RWPE2 (cell line): ENCODE measurements around the gene OR14A16.

Source experiments
- ATAC-seq: fragments of 200-7000 bp; cut with Tn5 transposase; 3 replicates; pipeline ENCODE4 v1.9.1; 2021; ENCODE audit warnings: low read depth
- DNase-seq: peaks from one replicate; pipeline ENCODE4 v3.0.0-alpha.2; 2020; ENCODE audit warnings: low spot score
- H3K27ac ChIP-seq: fragments of 450-650 bp; 2 replicates; pipeline ENCODE4 v1.5.1; 2017; ENCODE audit warnings: mild to moderate bottlenecking; ENCODE audit not compliant: poor library complexity, severe bottlenecking
- H3K27me3 ChIP-seq: fragments of 250-450 bp; sonication (Bioruptor Pico); 2 replicates; pipeline ENCODE4 v1.5.1; 2021; ENCODE audit warnings: mild to moderate bottlenecking, moderate library complexity; ENCODE audit not compliant: insufficient read depth, poor library complexity, severe bottlenecking
- H3K36me3 ChIP-seq: fragments of 250-450 bp; sonication (Bioruptor Pico); 2 replicates; pipeline ENCODE4 v1.5.1; 2020; ENCODE audit warnings: low read depth, mild to moderate bottlenecking, moderate library complexity
- H3K4me1 ChIP-seq: fragments of 250-450 bp; sonication (Bioruptor Pico); 2 replicates; pipeline ENCODE4 v1.5.1; 2021; ENCODE audit warnings: mild to moderate bottlenecking, moderate library complexity; ENCODE audit not compliant: insufficient read depth, poor library complexity, severe bottlenecking
- H3K4me3 ChIP-seq: fragments of 250-450 bp; sonication (Bioruptor Pico); 2 replicates; pipeline ENCODE4 v1.5.1; 2021; ENCODE audit warnings: mild to moderate bottlenecking, moderate library complexity; ENCODE audit not compliant: severe bottlenecking
- H3K9me3 ChIP-seq: fragments of 250-450 bp; sonication (Bioruptor Pico); 2 replicates; pipeline ENCODE4 v1.5.1; 2021; ENCODE audit warnings: mild to moderate bottlenecking, moderate library complexity; ENCODE audit not compliant: severe bottlenecking
- CTCF ChIP-seq: fragments of 450-650 bp; IDR thresholded peaks from one replicate; pipeline ENCODE4 v1.5.1; 2017; ENCODE audit warnings: mild to moderate bottlenecking, moderate library complexity; ENCODE audit not compliant: poor library complexity, severe bottlenecking

OR14A16 gene

DNA sequence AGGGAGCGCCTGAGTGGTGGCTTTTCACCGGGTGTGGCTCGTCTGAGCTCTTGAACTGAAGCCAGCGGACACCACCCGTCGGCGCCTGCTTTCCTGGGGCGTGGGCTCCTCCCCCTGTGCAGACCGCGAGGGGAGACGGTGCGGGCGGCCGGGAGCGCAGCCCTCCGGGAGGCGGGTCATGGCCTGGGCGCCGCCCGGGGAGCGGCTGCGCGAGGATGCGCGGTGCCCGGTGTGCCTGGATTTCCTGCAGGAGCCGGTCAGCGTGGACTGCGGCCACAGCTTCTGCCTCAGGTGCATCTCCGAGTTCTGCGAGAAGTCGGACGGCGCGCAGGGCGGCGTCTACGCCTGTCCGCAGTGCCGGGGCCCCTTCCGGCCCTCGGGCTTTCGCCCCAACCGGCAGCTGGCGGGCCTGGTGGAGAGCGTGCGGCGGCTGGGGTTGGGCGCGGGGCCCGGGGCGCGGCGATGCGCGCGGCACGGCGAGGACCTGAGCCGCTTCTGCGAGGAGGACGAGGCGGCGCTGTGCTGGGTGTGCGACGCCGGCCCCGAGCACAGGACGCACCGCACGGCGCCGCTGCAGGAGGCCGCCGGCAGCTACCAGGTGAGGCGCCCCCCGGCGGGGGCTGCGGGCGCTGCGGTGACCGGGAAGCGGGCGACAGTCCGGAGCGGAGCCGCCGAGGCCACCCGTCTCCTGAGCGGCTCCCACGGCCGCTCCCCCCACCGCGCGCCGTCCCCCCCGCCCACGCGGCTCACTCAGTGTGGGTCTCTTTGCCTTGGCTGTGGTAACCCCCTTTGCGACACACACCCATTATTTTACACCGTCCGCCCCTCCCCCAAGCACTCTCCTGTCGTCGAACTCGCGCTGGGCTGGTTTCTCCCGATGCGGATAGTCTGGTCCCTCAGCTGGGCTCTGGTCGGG, 33.4 kb upstream of the OR14A16 start, which contains the start of gene TRIM58:
Gene TRIM58 (plus strand): TSS at position 119 of the 916 bp plus-strand sequence. CDS start 60 bp downstream, at position 179.
- Histone ChIP-seq H3K36me3 (no peaks in the 10 kb centered on the region), H3K27ac (no peak within 1 kb of the TSS), H3K4me1 (no peaks in the 10 kb centered on the region), H3K4me3 (no peak within 1 kb of the TSS), H3K27me3 (no peaks in the 10 kb centered on the region), H3K9me3 (no peaks in the 10 kb centered on the region)
- TF ChIP-seq CTCF, result no peak
- DNase-seq, result no peak
- 0 out of 3 replicates have a peak, but pooled peaks have one; percentile 29 for ATAC-seq

DNA sequence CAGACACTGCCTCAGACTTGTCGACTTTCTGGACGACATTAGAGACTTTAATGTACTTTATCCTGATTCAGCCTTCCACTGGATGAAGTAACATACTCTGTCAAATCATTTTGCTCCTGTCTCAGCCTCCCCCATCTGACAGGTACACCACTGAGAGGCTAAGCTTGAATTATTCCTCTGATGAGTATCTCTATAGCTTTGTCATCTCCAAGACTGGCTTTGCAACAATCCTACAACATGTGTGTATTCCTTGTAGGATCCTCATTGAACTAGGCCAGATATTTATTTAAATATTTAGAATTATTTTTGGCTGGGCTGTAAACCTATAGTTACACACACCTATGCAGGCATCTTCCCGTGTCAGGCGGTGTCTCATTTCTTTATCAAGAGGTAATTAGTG, 32.0 kb upstream of the OR14A16 start:
- Histone ChIP-seq H3K36me3 (no peaks in the 10 kb centered on the region), H3K27ac (no peak overlapping the region), H3K27me3 (no peaks in the 10 kb centered on the region), H3K4me1 (no peaks in the 10 kb centered on the region), H3K4me3 (no peak overlapping the region), H3K9me3 (no peaks in the 10 kb centered on the region)
- DNase-seq (no peak), ATAC-seq (no peak)
- TF ChIP-seq CTCF, result no peak

DNA sequence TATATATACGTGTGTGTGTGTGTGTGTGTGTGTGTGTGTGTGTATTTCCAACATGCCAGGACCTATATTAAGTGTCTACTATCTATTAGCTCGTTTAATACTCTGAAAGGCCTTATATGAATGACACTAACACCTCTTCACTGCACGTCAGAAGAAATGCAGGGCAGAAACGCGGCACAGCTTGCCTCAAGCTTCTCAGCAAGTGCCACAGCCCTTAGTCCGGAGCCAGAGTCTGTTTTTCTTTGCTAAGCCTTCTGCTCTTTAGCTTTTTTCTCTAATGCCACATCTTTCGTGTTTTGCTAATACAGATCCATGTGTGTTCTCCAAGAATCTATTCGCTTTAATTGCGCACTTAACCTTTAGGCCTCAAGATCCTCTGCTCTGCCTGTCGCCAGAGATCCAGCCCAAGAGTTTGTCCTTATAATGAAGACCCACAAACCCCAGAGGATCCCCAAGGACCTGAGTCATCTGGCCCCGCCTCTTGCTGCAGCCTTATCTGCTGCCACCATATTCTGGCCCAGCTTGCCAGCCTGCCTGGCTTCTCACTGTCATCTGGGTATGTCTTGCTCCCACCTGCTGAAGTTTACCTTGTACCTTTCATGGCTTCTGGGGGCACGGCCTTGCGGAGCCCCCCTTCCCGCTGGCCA, 31.1 kb upstream of the OR14A16 start:
- ATAC-seq, result no peak
- Histone ChIP-seq H3K36me3 (no peaks in the 10 kb centered on the region), H3K27me3 (no peaks in the 10 kb centered on the region), H3K4me3 (no peak overlapping the region), H3K4me1 (no peaks in the 10 kb centered on the region), H3K9me3 (no peaks in the 10 kb centered on the region), H3K27ac (no peak overlapping the region)
- no peak for TF ChIP-seq CTCF
- no peak for DNase-seq

- Histone ChIP-seq H3K27ac (no peak overlapping the region), H3K36me3 (no peaks in the 10 kb centered on the region), H3K9me3 (no peaks in the 10 kb centered on the region), H3K4me3 (no peak overlapping the region), H3K4me1 (no peaks in the 10 kb centered on the region), H3K27me3 (no peaks in the 10 kb centered on the region)
- ATAC-seq, result peak; percentile 76; the same call in 2 of the 3 replicates
- no peak for DNase-seq
- TF ChIP-seq CTCF, result no peak
Observed at GRCh38 chr1:247849616-247850015, 25.7 kb upstream of the OR14A16 start.
